Upper lobe of left lung (tissue), 4 donors: ENCODE results near the gene KCTD19.

ENCODE experiments used
- CTCF ChIP-seq, 6 experiments: fragments of 450-650 bp in 4 of 6; fragments of 200-600 bp in 2 of 6; sonication (generic) in 2 of 6; IDR thresholded peaks; one replicate each; pipeline ENCODE4 v1.5.1; 2016 to 2019; ENCODE audit warnings: antibody characterized with exemption in 6 of 6
- EP300 ChIP-seq, 4 donors: sonication (generic); formaldehyde crosslinking; IDR thresholded peaks; one replicate each; pipeline ENCODE4 v1.5.1; 2017; ENCODE audit warnings: antibody characterized with exemption in 4 of 4, control low read depth in 2 of 4
- POLR2A ChIP-seq, 4 donors: fragments of 450-650 bp; IDR thresholded peaks; one replicate each; pipeline ENCODE4 v1.5.1; 2016 to 2017; ENCODE audit warnings: antibody characterized with exemption in 4 of 4, mild to moderate bottlenecking in 2 of 4
- POLR2AphosphoS5 ChIP-seq, 2 donors: sonication (generic); formaldehyde crosslinking; IDR thresholded peaks; one replicate each; pipeline ENCODE4 v1.5.1; 2017; ENCODE audit warnings: antibody characterized with exemption in 2 of 2

DNA sequence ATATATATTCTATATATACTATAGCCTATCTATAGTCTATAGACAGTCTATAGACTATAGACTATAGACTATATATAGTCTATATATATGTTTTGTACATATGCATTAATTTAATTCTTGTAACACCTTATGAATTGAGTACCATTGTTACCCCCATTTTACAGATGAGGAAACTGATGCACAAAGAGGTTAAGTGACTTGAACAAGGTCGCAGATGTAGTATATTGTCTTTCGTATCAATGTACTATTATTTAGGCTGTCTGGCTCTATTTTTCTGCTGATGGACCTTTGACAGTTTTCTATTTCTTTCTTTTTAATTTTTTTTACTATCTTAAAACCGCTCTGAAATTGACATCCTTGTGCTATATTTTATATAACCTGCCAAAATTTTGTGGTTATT, 14.7 kb upstream of the KCTD19 start:
- no peak for TF ChIP-seq CTCF (IDR thresholded peaks at IDR 0.05)
- TF ChIP-seq POLR2AphosphoS5 (IDR thresholded peaks at IDR 0.05): no peak
- TF ChIP-seq EP300 (IDR thresholded peaks at IDR 0.05): no peak
- no peak for TF ChIP-seq POLR2A (IDR thresholded peaks at IDR 0.05)
